ENCODE measurements around the gene TUBB3. TPM values are rescaled to one million over a fixed set of nuclear protein-coding genes. Genes with fewer than 3 reads are reported as not detected.
A peak's percentile ranks its signal among the peaks of the same experiment; 100 is the strongest.

TUBB3 gene
- total and polyA plus RNA-seq, 2 donors from 2014 or later = 3.4 to 35.0 TPM

- Histone ChIP-seq H3K36me3 (ENCODE audit: control insufficient read depth in 2 of 3, insufficient read depth in 3 of 3, low read length in 3 of 3) (peaks cover 0 to 6% (median 2%) of the 10 kb centered on the region in 3 donors), H3K4me3 (ENCODE audit: low read length in 3 of 3) (peak overlapping the region; percentile 77 to 96 (median 86)), H3K27ac (ENCODE audit: low read depth in 2 of 2, low read length in 2 of 2) (peak overlapping the region in 1 of 2 donors; percentile 97), H3K9me3 (ENCODE audit: control insufficient read depth in 2 of 3, insufficient read depth in 1 of 3, low read length in 3 of 3) (peaks cover 0 to 2% (median 0%) of the 10 kb centered on the region in 3 donors), H3K27me3 (ENCODE audit: control insufficient read depth, insufficient read depth, low read length) (no peaks in the 10 kb centered on the region), H3K4me1 (ENCODE audit: control insufficient read depth in 2 of 3, insufficient read depth in 2 of 3, low read depth in 1 of 3, low read length in 3 of 3) (peaks cover 0 to 18% (median 7%) of the 10 kb centered on the region in 3 donors), H3K9ac (ENCODE audit: low read length in 3 of 3) (peak overlapping the region in 2 of 3 donors; percentile 71 to 93)
- intact Hi-C loops (cut with DNase I) = no loop called here
- peak in 1 of 5 donors; percentile 86 for DNase-seq
- no peak for FAIRE-seq
- TF ChIP-seq CTCF (IDR thresholded peaks at IDR 0.05; ENCODE audit: borderline replicate concordance, extremely low read depth, insufficient read depth) = no peak
These were observed 48.5 kb downstream of the TUBB3 start for GRCh38 chr16:89971495-89972243.

- H3K9ac ChIP-seq (ENCODE audit: low read length in 3 of 3) = peak overlapping the region; percentile 78 to 93 (median 82)
- peaks cover 0 to 6% (median 2%) of the 10 kb centered on the region in 3 donors for H3K36me3 ChIP-seq (ENCODE audit: control insufficient read depth in 2 of 3, insufficient read depth in 3 of 3, low read length in 3 of 3)
- peak; percentile 93 to 99 (median 97) for DNase-seq
- H3K4me1 ChIP-seq (ENCODE audit: control insufficient read depth in 2 of 3, insufficient read depth in 2 of 3, low read depth in 1 of 3, low read length in 3 of 3) = peaks cover 0 to 18% (median 7%) of the 10 kb centered on the region in 3 donors
- TF ChIP-seq CTCF (IDR thresholded peaks at IDR 0.05; ENCODE audit: borderline replicate concordance, extremely low read depth, insufficient read depth) = no peak
- H3K4me3 ChIP-seq (ENCODE audit: low read length in 3 of 3) = peak overlapping the region; percentile 82 to 96 (median 86)
- FAIRE-seq = no peak
- H3K9me3 ChIP-seq (ENCODE audit: control insufficient read depth in 2 of 3, insufficient read depth in 1 of 3, low read length in 3 of 3) = peaks cover 0 to 2% (median 0%) of the 10 kb centered on the region in 3 donors
- peak overlapping the region; percentile 97 for H3K27ac ChIP-seq (ENCODE audit: low read depth in 2 of 2, low read length in 2 of 2)
- intact Hi-C loops (cut with DNase I) = no loop called here
- no peaks in the 10 kb centered on the region for H3K27me3 ChIP-seq (ENCODE audit: control insufficient read depth, insufficient read depth, low read length)
These were observed 49.4 kb downstream of the TUBB3 start for GRCh38 chr16:89972244-89973234.

- Histone ChIP-seq H3K27me3 (ENCODE audit: control insufficient read depth, insufficient read depth, low read length) (no peaks in the 10 kb centered on the region), H3K9ac (ENCODE audit: low read length in 3 of 3) (peak overlapping the region; percentile 78 to 93 (median 82)), H3K36me3 (ENCODE audit: control insufficient read depth in 2 of 3, insufficient read depth in 3 of 3, low read length in 3 of 3) (peaks cover 0 to 8% (median 6%) of the 10 kb centered on the region in 3 donors), H3K27ac (ENCODE audit: low read depth in 2 of 2, low read length in 2 of 2) (peak overlapping the region; percentile 97), H3K9me3 (ENCODE audit: control insufficient read depth in 2 of 3, insufficient read depth in 1 of 3, low read length in 3 of 3) (peaks cover 0 to 2% (median 0%) of the 10 kb centered on the region in 3 donors), H3K4me3 (ENCODE audit: low read length in 3 of 3) (peak overlapping the region; percentile 82 to 96 (median 86)), H3K4me1 (ENCODE audit: control insufficient read depth in 2 of 3, insufficient read depth in 2 of 3, low read depth in 1 of 3, low read length in 3 of 3) (peaks cover 0 to 18% (median 7%) of the 10 kb centered on the region in 3 donors)
- intact Hi-C loops (cut with DNase I) = no loop called here
- no peak for DNase-seq
- FAIRE-seq = no peak
- no peak for TF ChIP-seq CTCF (IDR thresholded peaks at IDR 0.05; ENCODE audit: borderline replicate concordance, extremely low read depth, insufficient read depth)
These were observed 50.1 kb downstream of the TUBB3 start for GRCh38 chr16:89973235-89973634.

Data from kidney (tissue), 14 donors.